ENCODE data around the gene SCMH1.

- TF ChIP-seq EZH2phosphoT487 (IDR thresholded peaks at IDR 0.05; ENCODE audit: borderline replicate concordance, low read depth, low read length) (no peak), CTCF (conservative IDR thresholded peaks at IDR 0.05; ENCODE audit: low read length) (no peak)
These were observed 264.4 kb downstream of the SCMH1 start for GRCh38 chr1:40977716-40978115.

All from OCI-LY7 (cell line).